HG03571 (cell line): ENCODE data around the gene CPA3.

Source experiments
- ATAC-seq: cut with Tn5 transposase; IDR thresholded peaks from one replicate; pipeline ENCODE4 v1.9.1; 2021; ENCODE audit not compliant: unreplicated experiment

CPA3 gene

GRCh38 chr3:148914936-148915690, 50.0 kb downstream of the CPA3 start:
- ATAC-seq = no peak

GRCh38 chr3:148916132-148916531, 51.0 kb downstream of the CPA3 start:
- ATAC-seq = no peak

DNA sequence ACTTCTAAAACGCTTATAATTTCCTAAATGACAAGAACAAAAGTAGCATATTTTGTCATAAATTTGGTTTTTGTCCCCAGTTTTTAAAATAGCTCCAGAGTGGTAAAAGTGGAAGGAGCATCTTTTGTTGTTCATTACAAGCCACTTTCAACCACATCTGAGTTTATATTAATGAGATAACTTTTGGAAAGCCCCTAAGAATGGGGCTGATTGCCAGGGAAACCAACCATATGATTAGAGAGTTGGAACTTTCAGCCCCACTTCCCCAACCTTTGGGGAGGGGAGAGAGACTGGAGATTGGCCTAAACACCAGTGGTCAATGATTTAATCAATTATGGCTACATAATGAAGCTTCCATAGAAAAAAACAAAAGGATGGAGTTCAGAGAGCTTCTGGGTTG, 57.4 kb downstream of the CPA3 start:
- no peak for ATAC-seq

DNA sequence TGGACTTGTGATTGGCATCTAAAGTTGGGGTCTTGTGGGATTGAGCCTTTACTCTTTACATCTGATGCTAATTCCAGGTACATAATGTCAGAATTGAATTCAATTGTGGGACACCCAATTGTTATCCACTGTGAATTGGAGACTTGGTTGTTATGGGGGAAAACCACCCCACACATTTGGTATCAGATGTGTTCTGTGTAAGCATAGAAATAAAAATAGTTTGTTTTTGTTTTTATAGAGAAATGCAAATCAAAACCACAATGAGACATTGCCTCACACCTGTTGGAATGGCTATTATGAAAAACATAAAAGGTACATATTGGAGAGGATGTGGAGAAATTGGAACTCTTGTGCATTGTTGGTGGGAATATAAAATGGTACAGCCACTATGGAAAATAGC, 58.5 kb downstream of the CPA3 start:
- ATAC-seq = no peak

GRCh38 chr3:148924562-148924961, 59.5 kb downstream of the CPA3 start:
- ATAC-seq = no peak

DNA sequence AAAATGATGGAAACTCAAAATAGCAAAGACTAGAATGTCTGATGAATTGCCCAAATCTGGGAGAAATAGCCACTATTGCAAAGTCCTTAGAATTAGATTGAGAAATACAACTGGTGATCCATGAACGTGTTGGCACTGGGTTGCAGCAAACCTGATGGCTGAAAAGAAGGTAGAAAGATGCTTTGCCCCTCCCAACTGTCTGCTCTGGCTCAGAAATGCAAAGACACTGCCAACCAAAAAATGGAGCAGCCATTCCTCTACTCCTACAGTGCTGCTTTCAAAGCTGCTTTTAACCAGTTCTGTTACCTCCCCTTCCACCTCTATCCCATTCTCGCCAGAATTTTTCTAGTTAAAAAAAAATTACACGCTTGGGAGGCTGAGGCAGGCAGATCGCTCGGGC, 60.7 kb downstream of the CPA3 start:
- ATAC-seq = no peak

DNA sequence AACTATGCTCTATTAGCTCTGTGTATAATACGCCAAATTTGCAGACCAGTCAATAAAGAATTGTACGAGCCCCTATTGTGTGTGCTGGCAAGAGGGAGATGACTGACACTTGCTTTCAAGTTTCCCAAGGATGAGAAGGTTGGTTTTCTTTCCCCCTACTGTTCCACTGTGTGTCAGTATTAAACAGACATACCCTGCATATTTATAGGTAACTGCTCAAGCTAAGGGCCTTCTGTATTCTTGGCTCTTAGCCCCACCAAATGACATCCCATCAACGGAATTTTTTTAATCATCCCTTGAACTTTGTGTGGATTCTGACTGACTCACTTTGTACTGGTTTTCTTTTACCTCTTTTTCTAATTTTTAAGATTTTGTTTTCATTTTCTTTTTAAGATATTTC, 65.7 kb downstream of the CPA3 start:
- ATAC-seq = no peak

- ATAC-seq = no peak
Observed at GRCh38 chr3:148931574-148931973, 66.5 kb downstream of the CPA3 start.

- no peak for ATAC-seq
Observed at GRCh38 chr3:148932972-148933371, 67.9 kb downstream of the CPA3 start.

DNA sequence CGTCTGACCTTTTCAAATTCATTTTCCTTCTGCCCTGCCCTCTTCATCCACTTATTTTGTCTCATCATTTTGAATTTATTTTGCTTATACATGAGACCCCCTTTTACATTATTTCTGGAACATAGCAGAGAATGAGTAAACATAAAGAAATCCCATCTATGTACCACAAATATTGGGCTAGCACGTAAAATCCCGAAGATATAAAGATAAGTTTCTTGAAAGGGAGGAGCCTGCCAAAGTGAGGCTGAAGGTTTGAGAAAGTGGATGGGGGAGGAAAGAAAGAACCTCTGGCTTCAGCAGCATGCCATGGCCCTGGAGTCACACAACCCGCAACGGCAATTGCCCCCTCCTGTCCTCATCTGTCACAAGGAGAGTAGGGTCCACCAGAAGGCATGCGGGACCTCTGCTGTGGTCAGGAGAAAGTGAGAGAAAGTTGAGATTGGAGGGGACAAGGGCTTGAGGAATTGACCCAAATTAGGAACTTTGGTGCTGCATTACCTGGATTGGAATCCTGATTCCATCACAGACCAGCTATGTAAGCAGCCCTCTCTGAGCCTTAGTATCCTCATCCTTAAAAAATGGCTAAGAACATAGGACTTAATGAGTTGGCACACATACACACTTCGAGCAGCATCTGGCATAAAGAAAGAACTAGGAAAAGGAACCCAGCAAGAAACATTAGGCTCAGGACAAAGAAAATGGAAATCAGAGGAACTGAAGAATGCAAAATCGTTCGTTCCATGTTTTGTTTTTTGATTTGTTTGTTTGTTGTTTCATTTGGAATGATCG, 72.6 kb downstream of the CPA3 start:
- no peak for ATAC-seq

- ATAC-seq = no peak
Observed at GRCh38 chr3:148938306-148938705, 73.2 kb downstream of the CPA3 start.

GRCh38 chr3:148938936-148939335, 73.8 kb downstream of the CPA3 start:
- ATAC-seq = no peak

DNA sequence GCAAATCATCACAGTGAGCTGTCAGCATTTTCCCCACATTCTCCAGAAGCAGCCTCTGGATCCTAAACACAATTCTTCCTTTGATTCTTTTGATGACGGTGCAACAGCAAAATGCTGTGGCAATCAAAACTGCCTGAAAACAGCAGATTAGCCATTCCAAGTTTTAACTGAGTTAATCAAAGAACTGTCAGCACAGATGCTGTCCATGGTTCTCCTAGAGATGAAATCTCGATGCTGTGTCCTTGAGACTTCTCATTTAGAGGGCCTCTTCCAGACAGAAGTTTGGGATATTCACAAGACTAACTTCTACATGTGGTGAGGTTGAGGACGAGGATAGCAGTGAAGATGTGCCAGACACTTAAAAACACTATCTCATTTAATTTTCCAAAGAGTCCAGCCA, 75.9 kb downstream of the CPA3 start:
- ATAC-seq = no peak

DNA sequence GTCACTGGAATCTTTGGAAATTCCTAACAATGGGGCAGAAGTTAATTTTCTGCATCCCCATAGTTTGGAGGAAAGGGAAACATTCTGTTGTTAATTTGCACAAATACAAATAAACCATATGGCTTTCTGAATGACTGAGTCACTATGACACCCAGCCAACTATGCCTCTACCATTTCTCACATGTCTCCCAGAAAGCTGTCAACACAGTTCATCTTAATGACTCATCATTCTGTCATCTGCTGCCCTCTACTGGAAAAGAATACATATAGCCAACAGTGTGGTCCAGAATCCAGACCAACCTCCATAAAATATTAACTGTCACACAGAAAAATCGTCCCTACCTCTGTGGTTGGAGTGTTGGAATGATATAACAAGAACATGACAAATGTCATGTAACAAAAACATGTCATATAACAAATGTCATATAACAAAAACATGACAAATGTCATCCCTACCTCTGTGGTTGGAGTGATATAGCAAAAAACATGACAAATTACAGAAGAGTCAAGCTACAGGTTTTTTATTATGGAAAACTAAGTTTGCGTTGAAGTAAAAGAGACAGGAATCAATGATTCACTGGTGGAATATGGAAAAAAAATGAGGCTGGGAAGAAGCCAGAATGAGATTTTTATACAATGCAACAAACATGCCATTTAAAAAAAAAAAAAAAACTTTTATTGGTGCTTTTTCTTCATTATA, 78.6 kb downstream of the CPA3 start:
- peak; percentile 93 for ATAC-seq

GRCh38 chr3:148945116-148945515, 80.0 kb downstream of the CPA3 start:
- no peak for ATAC-seq
